Inflammatory macrophage (primary cell): ENCODE data around the gene MGAT5.

ENCODE experiments used
- DNase-seq, 2 donors: peaks; one replicate each; pipeline ENCODE4 v3.0.0-alpha.2; 2020 to 2022

The MGAT5 gene

GRCh38 chr2:134429886-134430285 lies 176.0 kb downstream of the MGAT5 start:
- no peak for DNase-seq

- DNase-seq, result no peak
These were observed 178.1 kb downstream of the MGAT5 start for GRCh38 chr2:134431838-134432434.

- no peak for DNase-seq
These were observed 178.6 kb downstream of the MGAT5 start for GRCh38 chr2:134432435-134432883.

- DNase-seq, result no peak
These were observed 179.6 kb downstream of the MGAT5 start for GRCh38 chr2:134433469-134433868.

- no peak for DNase-seq
These were observed 180.1 kb downstream of the MGAT5 start for GRCh38 chr2:134433979-134434378.

GRCh38 chr2:134435505-134435904 lies 181.6 kb downstream of the MGAT5 start:
- DNase-seq, result no peak

DNA sequence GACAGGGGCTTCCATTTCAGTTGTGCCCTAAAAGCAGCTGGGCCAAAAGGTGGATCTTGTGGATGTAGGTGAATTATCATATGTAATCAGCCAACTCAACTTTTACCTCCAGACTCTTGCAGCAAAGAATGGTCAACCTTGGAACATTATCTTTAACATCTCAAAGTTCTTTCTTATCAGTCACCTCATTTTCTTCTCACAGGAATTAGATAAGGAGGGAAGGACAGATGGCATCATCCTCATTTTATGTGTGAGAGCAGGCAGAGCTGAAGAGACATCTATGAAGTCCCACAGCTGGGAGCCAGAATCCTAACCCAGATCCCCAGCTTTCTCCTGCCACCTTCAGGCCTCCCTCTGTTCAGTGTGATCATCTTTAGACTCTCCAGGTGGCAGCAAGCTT lies 182.1 kb downstream of the MGAT5 start:
- DNase-seq, result no peak

GRCh38 chr2:134436706-134437105 lies 182.8 kb downstream of the MGAT5 start:
- no peak for DNase-seq

DNA sequence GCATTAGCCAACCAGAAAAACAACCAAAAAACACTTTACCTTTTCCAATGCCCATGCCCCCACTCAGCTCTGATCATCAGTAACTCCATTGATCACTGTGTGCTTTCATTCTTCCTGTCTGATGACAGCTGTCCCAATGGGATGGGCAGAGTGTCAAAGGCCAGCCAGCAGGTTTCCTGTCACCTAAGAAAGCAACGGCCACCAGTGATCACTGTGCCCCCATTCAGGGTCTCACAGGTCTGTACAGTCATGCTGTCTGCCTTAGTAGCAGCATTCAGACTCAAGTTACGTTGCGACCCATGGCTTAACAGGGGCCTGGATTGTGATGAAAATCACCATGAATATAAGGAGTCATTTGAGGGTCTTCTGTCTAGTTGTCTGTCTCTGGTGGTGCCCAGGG lies 184.5 kb downstream of the MGAT5 start:
- DNase-seq, result no peak

GRCh38 chr2:134440336-134440909 lies 186.6 kb downstream of the MGAT5 start:
- DNase-seq, result no peak

- no peak for DNase-seq
These were observed 187.4 kb downstream of the MGAT5 start for GRCh38 chr2:134441153-134441863.

DNA sequence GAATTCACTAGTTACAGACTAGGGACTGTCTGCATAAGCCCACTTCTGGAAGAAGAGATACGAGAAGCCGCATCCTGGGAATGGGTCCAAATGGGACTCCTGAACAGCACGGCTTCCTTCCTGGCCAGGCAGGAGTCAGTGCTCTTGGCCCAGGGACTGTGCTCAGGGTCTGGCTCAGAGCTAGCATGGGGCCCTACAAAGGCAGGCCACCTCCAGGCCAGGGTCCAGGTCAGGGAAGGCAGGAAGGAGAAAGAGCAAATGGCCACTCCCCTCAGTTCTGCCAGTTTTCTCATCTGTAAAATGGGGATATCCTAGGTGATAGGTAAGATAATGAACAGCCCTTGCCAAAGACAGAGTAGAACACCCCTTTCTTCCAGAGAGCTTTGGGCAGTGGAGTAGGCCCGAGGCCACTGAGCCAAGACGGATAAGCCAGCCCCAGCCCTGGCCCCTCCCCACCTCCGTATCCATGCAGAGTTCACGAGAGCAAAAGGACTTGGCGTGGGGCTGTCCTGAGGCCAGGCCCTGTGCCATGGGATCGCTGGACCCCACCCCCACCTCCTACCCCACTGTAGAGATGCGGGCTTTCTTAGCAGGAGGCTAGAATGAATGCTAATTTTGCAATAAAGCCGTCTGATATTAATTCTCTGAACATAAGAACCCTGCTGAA lies 190.1 kb downstream of the MGAT5 start:
- DNase-seq, result no peak

GRCh38 chr2:134445116-134445515 lies 191.2 kb downstream of the MGAT5 start:
- no peak for DNase-seq

GRCh38 chr2:134445985-134446382 lies 192.1 kb downstream of the MGAT5 start:
- DNase-seq, result no peak

DNA sequence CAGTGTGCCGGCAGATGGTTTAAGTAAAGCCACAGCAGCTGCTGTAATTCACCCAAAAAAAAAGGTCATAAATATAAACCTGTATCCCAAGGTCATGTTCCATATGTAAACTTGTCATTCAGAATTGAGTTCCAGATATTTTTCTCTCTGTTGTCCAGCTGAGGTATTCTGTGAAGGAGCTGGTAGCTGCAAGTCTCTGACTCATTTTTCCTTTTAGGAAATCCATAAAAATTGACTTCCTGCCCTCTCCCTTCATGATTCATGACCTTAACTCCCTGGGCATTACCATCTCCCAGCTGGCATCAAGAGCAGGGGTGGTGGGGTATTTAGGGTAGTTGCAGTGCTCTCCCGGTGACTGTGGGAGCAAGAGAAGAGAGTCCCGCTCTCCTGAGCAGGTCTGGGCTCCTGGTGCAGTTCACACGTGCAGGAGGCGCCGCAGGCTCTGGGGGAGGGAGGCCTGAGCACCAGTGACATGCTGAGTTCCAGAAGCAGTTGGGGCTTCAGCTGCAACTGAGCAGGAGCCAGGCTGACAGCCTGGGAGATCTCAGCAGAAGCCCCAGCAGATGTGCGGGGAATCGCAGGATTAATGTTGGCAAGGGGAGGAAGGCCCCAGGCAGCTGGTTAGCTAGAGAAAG lies 192.6 kb downstream of the MGAT5 start:
- DNase-seq, result no peak

DNA sequence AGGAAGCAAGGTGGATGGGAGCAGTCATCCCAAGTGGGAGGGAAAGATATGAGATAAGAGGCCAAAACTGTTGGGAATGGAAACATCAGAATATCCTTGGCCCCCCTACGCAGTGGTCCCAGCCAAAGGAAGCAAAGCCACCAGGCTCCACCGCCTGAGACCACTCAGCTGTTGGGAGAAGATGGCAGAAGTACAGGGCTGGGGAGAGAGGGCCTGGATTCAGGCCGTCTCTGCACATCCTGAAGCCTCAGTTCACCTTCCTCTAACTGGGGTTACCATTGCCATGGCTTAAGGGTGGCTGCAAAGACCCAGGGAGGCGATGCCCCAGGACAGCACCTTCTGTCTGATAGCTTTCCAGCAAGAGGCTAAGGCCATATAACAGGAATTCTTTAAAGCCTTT lies 193.8 kb downstream of the MGAT5 start:
- no peak for DNase-seq

- DNase-seq, result no peak
These were observed 194.8 kb downstream of the MGAT5 start for GRCh38 chr2:134448650-134449049.

GRCh38 chr2:134449157-134449556 lies 195.3 kb downstream of the MGAT5 start:
- DNase-seq, result no peak

GRCh38 chr2:134449751-134450513 lies 196.1 kb downstream of the MGAT5 start:
- DNase-seq, result no peak

GRCh38 chr2:134451347-134451630 lies 197.4 kb downstream of the MGAT5 start:
- DNase-seq, result no peak

GRCh38 chr2:134452042-134452733 lies 198.3 kb downstream of the MGAT5 start:
- no peak for DNase-seq

- DNase-seq, result no peak
These were observed 199.6 kb downstream of the MGAT5 start for GRCh38 chr2:134453476-134453875.
